Stimulated activated effector memory CD8-positive, alpha-beta T cell treated with anti-CD3 and anti-CD28 coated beads, Interleukin-12 subunit alpha, Interleukin-12 subunit beta, amount 100 ng/mL, for 72 hours (primary cell): ENCODE measurements around the gene STK32B.

Experiments used
- ATAC-seq: fragments of 150-1000 bp; cut with Tn5 transposase; 2 replicates; pipeline ENCODE4 v1.10.0; 2021
- DNase-seq, 2 donors: peaks; one replicate each; pipeline ENCODE4 v3.0.0; 2021 to 2022; ENCODE audit warnings: low spot score in 2 of 2
- H3K27ac Mint-ChIP-seq: one replicate; pipeline ENCODE4 v1.8.0; 2022; ENCODE audit warnings: mild to moderate bottlenecking, mixed read lengths
- H3K36me3 Mint-ChIP-seq: one replicate; pipeline ENCODE4 v1.8.0; 2022; ENCODE audit warnings: mild to moderate bottlenecking, mixed read lengths
- H3K4me1 Mint-ChIP-seq: one replicate; pipeline ENCODE4 v1.8.0; 2022; ENCODE audit warnings: mixed read lengths
- H3K4me3 Mint-ChIP-seq: one replicate; pipeline ENCODE4 v1.8.0; 2022; ENCODE audit warnings: mild to moderate bottlenecking, mixed read lengths
- H3K9me3 Mint-ChIP-seq: one replicate; pipeline ENCODE4 v1.8.0; 2022; ENCODE audit warnings: mixed read lengths

The STK32B gene

DNA sequence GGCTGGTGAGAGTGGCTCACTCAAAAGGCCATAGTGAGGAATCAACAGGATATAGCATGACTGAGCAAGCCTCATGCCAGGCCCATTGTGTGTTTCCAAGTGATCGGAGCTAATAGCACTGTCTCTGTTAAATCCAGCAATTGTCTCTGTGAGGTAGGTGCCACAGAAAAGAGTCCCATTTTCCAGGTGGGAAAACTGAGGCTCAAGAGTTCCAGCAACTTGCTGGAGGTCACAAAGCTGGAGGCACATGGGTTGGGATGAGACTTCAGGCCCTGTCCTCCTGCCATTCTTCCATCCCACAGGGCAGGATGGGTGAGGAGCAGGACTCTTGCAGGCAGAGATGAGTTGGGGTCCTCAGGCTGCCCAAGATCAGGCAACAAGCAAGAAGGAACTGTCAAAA, 30.9 kb upstream of the STK32B start:
- no peak overlapping the region for H3K27ac Mint-ChIP-seq
- ATAC-seq: no peak
- no peaks in the 10 kb centered on the region for H3K36me3 Mint-ChIP-seq
- H3K4me3 Mint-ChIP-seq: no peak overlapping the region
- no peaks in the 10 kb centered on the region for H3K4me1 Mint-ChIP-seq
- DNase-seq: no peak
- no peaks in the 10 kb centered on the region for H3K9me3 Mint-ChIP-seq

DNA sequence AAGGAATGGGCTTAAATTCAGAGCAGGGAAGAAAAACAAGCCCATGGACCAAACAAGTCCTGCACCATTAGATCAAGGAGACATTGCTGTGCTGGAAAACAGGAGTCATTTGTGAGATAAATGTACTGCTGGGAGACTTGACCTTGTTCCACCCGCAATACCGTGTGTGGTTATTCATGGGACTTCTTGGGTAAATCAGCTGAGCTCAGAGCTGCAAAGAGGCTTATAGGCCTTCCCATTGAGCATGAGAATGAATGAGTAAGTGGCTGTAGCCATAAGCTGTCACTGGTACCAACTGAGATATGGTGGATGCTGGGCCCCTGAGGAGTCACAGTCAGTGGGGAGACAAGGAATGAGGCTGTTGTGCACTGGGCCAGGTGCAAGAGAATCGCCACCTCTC, 29.7 kb upstream of the STK32B start:
- DNase-seq (no peak), ATAC-seq (no peak)
- H3K36me3 Mint-ChIP-seq: no peaks in the 10 kb centered on the region

DNA sequence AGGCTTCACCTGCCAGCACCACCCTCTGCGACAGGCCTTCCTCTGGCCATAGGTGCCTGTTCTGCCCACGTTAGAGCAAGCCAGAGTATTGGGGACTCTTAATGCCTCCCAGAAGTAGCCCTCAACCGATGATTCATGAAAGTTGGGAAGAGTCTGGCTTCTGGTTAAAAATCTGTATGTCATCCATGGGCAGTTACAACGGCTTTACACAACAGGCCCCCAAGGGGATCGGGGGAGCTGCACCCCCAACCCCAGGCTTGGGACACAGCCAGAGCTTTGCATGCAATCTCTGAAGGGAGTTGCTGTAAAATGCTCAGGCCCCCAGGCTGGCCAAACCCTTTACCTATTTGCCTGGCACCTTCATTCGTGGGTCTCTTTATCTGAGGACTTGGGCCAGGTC, 26.6 kb upstream of the STK32B start:
- Mint-ChIP-seq H3K4me1 (no peaks in the 10 kb centered on the region), H3K27ac (no peak overlapping the region), H3K9me3 (no peaks in the 10 kb centered on the region), H3K36me3 (no peaks in the 10 kb centered on the region), H3K4me3 (no peak overlapping the region)
- no peak for ATAC-seq
- DNase-seq: no peak

More for the DNA sequence above, 29.7 kb upstream of the STK32B start:
- Mint-ChIP-seq H3K4me3 (no peak overlapping the region), H3K4me1 (no peaks in the 10 kb centered on the region), H3K27ac (no peak overlapping the region), H3K9me3 (no peaks in the 10 kb centered on the region)

DNA sequence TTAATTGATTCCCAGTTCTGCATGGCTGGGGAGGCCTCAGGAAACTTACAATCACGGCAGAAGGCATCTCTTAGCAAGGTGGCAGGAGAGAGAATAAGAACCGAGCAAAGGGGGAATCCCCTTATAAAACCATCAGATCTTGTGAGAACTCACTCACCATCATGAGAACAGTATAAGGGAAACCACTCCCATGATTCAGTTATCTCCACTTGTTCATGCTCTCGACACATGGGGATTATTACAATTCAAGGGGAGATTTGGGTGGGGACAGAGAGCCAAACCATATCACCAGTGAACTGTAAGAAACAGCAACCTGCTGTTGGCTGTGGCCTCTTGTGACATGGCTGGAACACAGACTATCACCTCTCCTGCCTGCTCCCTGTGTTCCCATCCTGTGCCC, 24.9 kb upstream of the STK32B start:
- H3K27ac Mint-ChIP-seq: no peak overlapping the region
- no peak overlapping the region for H3K4me3 Mint-ChIP-seq
- peaks cover 2% of the 10 kb centered on the region for H3K9me3 Mint-ChIP-seq
- ATAC-seq (no peak), DNase-seq (no peak)
- no peaks in the 10 kb centered on the region for H3K4me1 Mint-ChIP-seq
- H3K36me3 Mint-ChIP-seq: no peaks in the 10 kb centered on the region

DNA sequence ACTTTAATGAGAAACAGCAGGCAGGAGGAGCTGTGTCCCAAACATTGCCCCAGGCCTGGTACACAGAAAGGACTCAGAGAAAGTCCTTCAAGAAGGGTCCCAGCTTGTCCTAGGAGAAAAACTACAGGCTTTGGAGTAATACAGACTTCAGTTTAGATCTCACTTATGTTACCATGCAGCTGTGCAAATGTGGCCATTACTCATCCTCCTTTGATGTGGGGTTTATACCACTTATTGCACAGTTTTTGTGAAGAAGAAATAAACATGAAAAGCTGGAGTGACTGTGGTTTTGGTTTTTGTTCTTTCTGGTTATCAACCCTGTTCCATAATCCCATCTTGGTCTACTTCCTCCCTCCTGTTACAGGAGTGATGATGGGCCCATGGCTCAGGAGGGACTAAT, 23.9 kb upstream of the STK32B start:
- no peak for ATAC-seq
- Mint-ChIP-seq H3K4me3 (no peak overlapping the region), H3K36me3 (no peaks in the 10 kb centered on the region), H3K9me3 (peaks cover 2% of the 10 kb centered on the region), H3K4me1 (no peaks in the 10 kb centered on the region), H3K27ac (no peak overlapping the region)
- DNase-seq: no peak

DNA sequence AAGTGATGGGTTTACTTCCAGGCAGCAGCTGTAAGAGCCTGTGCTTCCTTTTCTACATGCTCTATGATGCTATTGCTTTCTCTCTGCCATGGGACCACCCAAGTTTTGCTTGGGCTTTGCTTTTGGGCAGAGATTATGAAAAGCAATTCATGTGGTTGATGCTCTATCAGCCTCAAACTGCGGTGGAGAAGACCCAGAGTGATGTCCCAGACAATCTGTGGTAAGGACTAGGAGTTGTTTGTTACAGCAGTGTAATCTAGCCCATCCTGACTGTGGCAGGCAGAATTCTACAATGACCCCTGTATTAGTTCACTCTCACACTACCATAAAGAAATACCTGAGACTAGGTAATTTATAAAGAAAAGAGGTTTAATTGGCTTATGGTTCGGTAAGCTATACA, 22.8 kb upstream of the STK32B start:
- Mint-ChIP-seq H3K4me3 (no peak overlapping the region), H3K4me1 (no peaks in the 10 kb centered on the region), H3K27ac (no peak overlapping the region), H3K36me3 (no peaks in the 10 kb centered on the region), H3K9me3 (peaks cover 2% of the 10 kb centered on the region)
- ATAC-seq (no peak), DNase-seq (no peak)

DNA sequence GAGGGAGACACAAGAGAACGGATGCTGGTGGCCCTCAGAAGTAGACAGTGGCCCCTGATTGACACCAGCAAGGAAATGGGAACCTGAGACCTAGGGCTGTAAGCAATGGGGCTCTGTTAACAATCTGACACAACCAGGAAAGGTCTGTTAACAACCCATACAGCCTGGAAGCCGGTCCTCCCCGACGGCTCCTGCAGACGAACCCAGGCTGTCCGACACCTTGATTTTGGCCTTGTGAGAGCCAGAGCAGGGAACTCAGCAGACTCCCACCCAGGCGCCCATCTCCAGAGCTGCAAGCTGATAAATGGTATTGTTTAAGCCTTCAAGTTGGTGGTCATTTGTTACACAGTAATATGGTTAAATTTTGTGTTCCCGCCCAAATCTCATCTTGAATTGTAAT, 21.8 kb upstream of the STK32B start:
- DNase-seq (no peak), ATAC-seq (no peak)
- H3K36me3 Mint-ChIP-seq: no peaks in the 10 kb centered on the region
- no peak overlapping the region for H3K27ac Mint-ChIP-seq
- H3K9me3 Mint-ChIP-seq: peaks cover 2% of the 10 kb centered on the region
- H3K4me1 Mint-ChIP-seq: no peaks in the 10 kb centered on the region
- no peak overlapping the region for H3K4me3 Mint-ChIP-seq

DNA sequence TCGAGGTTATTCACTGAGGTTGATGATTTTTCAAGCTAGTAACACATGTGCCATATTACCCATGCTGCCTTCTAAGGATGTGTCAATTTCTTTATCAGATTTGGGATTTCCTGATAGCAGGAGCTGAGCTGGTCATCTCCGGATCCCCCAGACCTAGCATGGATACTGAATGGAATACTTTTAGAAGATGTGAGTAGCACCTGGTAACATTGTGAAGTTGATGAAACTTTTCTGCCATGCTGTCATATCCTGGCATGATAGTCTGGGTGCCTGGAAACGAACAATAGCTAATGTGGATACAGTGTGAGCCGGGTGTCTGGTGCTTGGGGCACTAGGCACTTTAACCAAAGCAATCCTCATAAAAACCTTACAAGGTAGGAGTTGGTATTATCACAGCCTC, 21.1 kb upstream of the STK32B start:
- Mint-ChIP-seq H3K4me1 (no peaks in the 10 kb centered on the region), H3K4me3 (no peak overlapping the region), H3K36me3 (no peaks in the 10 kb centered on the region), H3K27ac (no peak overlapping the region), H3K9me3 (peaks cover 2% of the 10 kb centered on the region)
- DNase-seq (no peak), ATAC-seq (no peak)

DNA sequence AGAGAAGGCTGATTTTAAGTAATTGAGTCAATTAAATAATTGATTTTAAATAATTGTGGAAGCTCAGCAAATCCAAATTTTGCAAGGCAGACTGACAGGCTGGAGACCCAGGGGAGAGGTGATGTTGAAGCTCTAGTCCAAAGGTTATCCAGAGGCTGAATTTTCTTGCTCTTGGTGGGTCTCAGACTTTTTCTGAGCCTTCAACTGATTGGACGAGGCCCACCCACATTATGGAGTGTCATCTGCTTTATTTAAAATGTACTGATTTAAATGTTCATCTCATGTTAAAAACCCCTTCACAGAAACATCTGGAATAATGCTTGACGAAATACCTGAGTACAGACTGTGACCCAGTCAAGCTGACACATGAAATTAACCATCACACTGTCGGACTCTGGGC, 20.4 kb upstream of the STK32B start:
- no peak overlapping the region for H3K4me3 Mint-ChIP-seq
- no peak for DNase-seq
- ATAC-seq: no peak
- no peak overlapping the region for H3K27ac Mint-ChIP-seq
- no peaks in the 10 kb centered on the region for H3K4me1 Mint-ChIP-seq
- no peaks in the 10 kb centered on the region for H3K36me3 Mint-ChIP-seq
- peaks cover 2% of the 10 kb centered on the region for H3K9me3 Mint-ChIP-seq

DNA sequence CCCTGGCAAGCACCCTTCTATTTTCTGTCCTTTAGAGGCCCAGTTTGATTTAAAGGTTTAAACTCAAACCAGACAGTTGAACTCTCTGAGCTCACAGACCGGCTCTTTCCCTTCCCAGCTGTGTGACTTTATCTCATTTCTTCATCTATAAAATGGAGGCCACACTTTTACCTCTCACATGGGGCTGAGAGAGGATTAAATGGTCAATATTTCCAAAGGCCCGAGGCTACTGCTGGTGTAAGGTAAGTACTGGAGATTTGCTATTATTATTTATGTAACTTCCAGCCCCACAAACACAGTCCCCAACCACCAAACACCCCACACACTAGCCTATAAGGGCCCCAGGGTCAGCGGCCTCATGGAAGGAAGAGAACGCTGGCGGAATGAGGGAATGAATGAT, 18.5 kb upstream of the STK32B start:
- Mint-ChIP-seq H3K27ac (no peak overlapping the region), H3K4me3 (no peak overlapping the region), H3K36me3 (no peaks in the 10 kb centered on the region), H3K9me3 (peaks cover 2% of the 10 kb centered on the region), H3K4me1 (no peaks in the 10 kb centered on the region)
- DNase-seq (no peak), ATAC-seq (no peak)

DNA sequence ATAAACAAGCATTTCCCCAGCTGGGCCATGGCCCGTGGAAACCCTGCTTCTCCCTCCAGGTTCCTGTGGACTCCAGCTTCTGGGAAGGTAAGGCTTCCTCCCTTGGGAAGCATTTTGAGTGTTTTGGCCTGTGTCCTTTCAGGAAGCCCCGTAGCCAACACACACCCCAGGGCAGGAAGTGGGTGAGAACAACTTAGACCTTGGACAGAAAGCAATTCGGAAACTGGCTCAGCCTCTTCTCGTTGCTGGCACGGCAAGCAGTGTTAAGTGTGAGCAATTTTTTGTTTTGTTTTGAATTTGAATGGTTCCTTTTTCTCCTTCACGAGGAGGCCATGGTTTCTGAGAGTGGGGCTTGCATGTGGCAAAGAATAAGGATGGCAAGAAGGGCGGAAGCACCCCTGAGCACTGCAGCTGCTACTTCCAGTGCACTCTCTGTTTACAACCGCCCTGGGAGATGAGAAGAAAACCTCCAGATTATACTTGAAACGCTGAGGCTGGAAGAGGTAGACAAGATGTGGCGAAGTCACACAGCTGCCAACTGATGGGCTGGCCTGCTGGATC, 17.9 kb upstream of the STK32B start:
- Mint-ChIP-seq H3K4me1 (no peaks in the 10 kb centered on the region), H3K36me3 (no peaks in the 10 kb centered on the region), H3K4me3 (no peak overlapping the region), H3K27ac (no peak overlapping the region), H3K9me3 (peaks cover 2% of the 10 kb centered on the region)
- ATAC-seq (no peak), DNase-seq (no peak)

DNA sequence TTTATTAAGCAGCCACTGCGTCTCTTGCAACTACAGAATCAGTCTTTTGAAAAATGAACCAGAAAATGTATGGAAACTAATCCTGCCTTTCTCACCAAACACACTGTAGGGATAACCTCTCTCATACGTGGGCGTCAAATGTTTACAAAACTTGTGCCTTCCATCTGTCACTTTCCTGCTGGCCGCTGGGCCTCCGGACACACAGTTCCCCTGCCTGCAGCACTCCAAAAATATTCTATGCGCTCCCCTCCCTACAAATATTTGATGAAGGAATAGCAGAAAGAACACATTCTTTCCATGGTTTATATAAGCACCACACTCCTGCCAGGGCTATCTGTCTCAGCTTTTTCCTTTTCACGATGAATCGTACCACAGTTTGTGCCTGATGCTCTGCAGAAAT, 17.1 kb upstream of the STK32B start:
- no peak overlapping the region for H3K27ac Mint-ChIP-seq
- ATAC-seq: no peak
- no peak overlapping the region for H3K4me3 Mint-ChIP-seq
- DNase-seq: no peak
- H3K4me1 Mint-ChIP-seq: no peaks in the 10 kb centered on the region
- H3K9me3 Mint-ChIP-seq: peaks cover 2% of the 10 kb centered on the region
- no peaks in the 10 kb centered on the region for H3K36me3 Mint-ChIP-seq

DNA sequence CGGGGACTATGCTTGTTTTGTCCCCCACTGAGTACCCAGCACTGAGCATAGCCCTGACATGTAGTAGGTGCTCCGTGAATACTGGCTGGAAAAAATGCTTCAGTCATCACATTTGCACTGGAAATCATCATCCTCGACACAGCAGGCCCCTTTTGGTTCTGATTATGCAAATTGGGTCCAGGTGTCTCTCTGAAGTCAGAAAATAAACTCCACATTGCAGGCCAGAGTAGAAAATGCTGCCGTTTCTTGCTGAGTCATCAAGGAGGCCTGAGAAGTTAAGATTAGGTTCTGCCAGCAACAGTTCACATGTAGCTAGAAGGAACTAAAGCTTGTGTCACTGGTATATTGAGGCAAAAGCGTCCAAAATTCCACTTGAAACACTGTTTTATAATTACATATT, 15.0 kb upstream of the STK32B start:
- ATAC-seq (no peak), DNase-seq (no peak)
- Mint-ChIP-seq H3K4me3 (no peak overlapping the region), H3K36me3 (no peaks in the 10 kb centered on the region), H3K4me1 (no peaks in the 10 kb centered on the region), H3K27ac (no peak overlapping the region), H3K9me3 (no peaks in the 10 kb centered on the region)

DNA sequence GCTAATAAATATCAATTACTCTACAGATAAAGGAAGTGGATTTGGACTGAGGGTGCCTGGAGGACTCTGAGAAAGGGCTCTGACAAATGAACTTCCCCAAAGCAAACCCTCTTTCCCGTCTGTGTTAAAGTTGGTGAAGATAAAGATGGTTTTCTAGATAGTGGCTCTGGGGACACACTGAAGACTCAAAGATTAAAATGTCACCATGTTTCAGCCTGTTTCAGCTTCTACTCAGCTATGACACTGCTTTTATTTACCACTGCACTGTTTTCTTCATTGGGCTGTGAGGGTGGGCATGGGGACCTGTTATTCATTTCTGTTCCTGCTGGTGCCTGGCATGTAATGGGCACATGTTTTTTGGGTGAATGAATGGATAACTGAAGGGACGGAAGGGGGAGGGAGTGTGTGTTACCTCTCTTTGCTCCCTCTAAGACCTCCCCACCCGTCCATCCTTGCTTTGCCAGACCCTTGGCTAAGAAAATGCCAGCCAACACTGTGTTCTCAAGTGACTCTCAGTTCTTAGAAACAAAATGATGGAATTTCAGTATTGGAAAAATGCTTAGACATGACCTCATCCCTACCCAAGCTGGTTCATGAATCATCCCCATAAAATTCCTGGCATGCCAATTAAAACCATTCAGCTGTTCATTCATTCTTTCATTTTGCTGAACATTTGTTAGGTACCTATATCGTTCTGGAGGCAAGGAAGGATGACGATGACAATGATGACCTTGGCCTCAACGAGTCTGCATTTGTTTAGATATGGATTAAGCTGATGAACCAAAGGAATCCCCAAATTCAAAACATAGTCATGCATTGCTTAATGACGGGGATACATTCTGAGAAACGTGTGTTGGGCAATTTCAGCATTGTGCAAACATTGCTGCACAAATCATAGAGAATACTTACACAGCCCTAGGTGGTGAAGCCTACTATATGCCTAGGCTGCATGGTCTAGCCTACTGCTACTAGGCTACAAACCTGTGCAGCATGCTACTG, 13.4 kb upstream of the STK32B start:
- ATAC-seq: no peak
- no peaks in the 10 kb centered on the region for H3K9me3 Mint-ChIP-seq
- H3K4me3 Mint-ChIP-seq: no peak overlapping the region
- no peak overlapping the region for H3K27ac Mint-ChIP-seq
- no peaks in the 10 kb centered on the region for H3K36me3 Mint-ChIP-seq
- no peak for DNase-seq
- H3K4me1 Mint-ChIP-seq: no peaks in the 10 kb centered on the region

DNA sequence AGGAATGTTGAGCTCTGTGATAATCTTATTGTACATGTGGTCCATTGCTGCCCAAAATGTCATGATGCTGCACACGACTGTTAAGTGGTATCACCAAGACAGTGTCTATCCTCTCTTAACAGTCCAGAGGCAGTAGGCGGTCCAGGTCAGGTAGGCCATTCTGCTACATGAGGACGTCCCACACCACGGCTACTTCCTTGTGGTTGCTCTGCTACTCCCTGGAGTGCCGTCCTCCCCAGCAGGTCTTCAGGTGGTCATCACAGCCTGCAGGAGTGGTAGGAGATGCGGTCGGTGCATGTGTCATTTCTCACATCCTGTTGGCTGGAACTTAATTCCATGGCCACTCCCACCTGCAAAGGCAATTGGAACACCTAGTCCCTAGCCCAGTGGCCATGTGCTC, 11.5 kb upstream of the STK32B start:
- Mint-ChIP-seq H3K4me3 (no peak overlapping the region), H3K36me3 (no peaks in the 10 kb centered on the region), H3K4me1 (peaks cover under 1% of the 10 kb centered on the region), H3K27ac (no peak overlapping the region), H3K9me3 (no peaks in the 10 kb centered on the region)
- ATAC-seq (no peak), DNase-seq (no peak)

DNA sequence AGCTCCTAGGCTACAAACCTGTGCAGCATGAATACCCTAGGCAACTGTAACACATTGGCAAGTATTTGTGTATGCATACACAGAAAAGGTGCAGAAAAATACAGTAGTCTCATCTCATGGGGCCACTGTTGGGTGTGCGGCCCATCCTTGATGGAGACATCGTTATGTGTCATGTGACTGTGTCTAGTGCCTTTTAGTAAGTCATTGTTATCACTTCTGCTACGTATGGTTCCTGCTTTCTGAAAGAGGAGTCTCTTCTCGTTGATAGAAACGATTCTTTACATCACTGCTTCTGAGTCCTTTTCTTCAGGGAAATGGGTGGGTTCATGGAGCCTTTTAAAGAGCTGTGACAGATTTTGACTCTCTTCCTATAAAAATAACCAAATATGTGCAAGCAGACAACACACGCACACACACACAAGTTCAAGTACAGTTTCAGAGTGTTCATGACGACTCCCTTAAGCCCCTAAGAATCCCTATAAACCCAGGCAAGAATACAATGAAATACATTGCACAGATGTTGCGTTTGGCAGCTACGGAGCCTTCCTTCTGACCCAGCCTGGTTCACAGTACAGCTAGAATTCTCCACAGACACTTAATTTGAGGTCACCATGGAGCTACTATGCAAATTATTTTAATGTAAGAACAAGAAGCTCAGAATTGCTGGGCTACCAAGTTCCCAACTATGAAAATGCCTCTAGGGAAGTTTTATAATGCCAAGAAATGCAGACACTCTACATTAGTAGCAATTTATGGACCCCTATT, 10.2 kb upstream of the STK32B start:
- no peaks in the 10 kb centered on the region for H3K36me3 Mint-ChIP-seq
- no peaks in the 10 kb centered on the region for H3K9me3 Mint-ChIP-seq
- H3K4me3 Mint-ChIP-seq: no peak overlapping the region
- no peak overlapping the region for H3K27ac Mint-ChIP-seq
- ATAC-seq (no peak), DNase-seq (no peak)
- peaks cover 5% of the 10 kb centered on the region for H3K4me1 Mint-ChIP-seq
